ENCODE measurements around the gene TPH2.

GRCh38 chr12:72074065-72074464 is 135.4 kb downstream of the TPH2 start:
- TF ChIP-seq POLR2A (IDR thresholded peaks at IDR 0.05) (no peak), CTCF (IDR thresholded peaks at IDR 0.05) (no peak)

All from Peyer's patch (tissue), 4 donors.